Breast epithelium (tissue), 3 donors: ENCODE measurements around the gene TMEM25.

ENCODE experiments used
- CTCF ChIP-seq, 3 donors: fragments of 450-650 bp; IDR thresholded peaks; one replicate each; pipeline ENCODE4 v1.5.1; 2016 to 2017; ENCODE audit warnings: antibody characterized with exemption in 3 of 3, mild to moderate bottlenecking in 3 of 3, moderate library complexity in 3 of 3
- POLR2AphosphoS5 ChIP-seq, 3 donors: sonication (generic); formaldehyde crosslinking; IDR thresholded peaks; one replicate each; pipeline ENCODE4 v1.6.1; 2017; ENCODE audit warnings: antibody characterized with exemption in 3 of 3

GRCh38 chr11:118536726-118537125 lies 5.7 kb downstream of the TMEM25 start:
- TF ChIP-seq CTCF (IDR thresholded peaks at IDR 0.05) (no peak), POLR2AphosphoS5 (IDR thresholded peaks at IDR 0.05) (no peak)
